GM23248 (cell line): ENCODE results near the gene ZNF213. TPM values are rescaled to one million over a fixed set of nuclear protein-coding genes. Genes with fewer than 3 reads are reported as not detected.

Source experiments
- DNase-seq: peaks from one replicate; pipeline ENCODE4 v3.0.0-alpha.2; 2015
- H2AFZ ChIP-seq: fragments of 200-600 bp; sonication (generic); 2 replicates; pipeline ENCODE4 v1.6.1; 2016; ENCODE audit warnings: antibody characterized with exemption
- H3F3A ChIP-seq: fragments of 200-600 bp; sonication (generic); 2 replicates; pipeline ENCODE4 v1.6.1; 2016; ENCODE audit warnings: mild to moderate bottlenecking, antibody characterized with exemption, mixed run types; ENCODE audit not compliant: insufficient read depth
- H3K27ac ChIP-seq: fragments of 200-600 bp; sonication (generic); 2 replicates; pipeline ENCODE4 v1.5.1; 2016; ENCODE audit warnings: mild to moderate bottlenecking
- H3K27me3 ChIP-seq: fragments of 200-600 bp; sonication (generic); replicated peaks from 2 replicates; pipeline ENCODE4 v1.6.1; 2016; ENCODE audit warnings: mild to moderate bottlenecking; ENCODE audit not compliant: insufficient read depth
- H3K36me3 ChIP-seq: fragments of 200-600 bp; sonication (generic); 2 replicates; pipeline ENCODE4 v1.6.1; 2016; ENCODE audit warnings: low read depth, mild to moderate bottlenecking
- H3K4me1 ChIP-seq: fragments of 200-600 bp; sonication (generic); 2 replicates; pipeline ENCODE4 v1.6.1; 2016; ENCODE audit warnings: mild to moderate bottlenecking; ENCODE audit not compliant: insufficient read depth
- H3K4me2 ChIP-seq: fragments of 200-600 bp; sonication (generic); one replicate; pipeline ENCODE4 v1.6.1; 2016; ENCODE audit warnings: mild to moderate bottlenecking; ENCODE audit not compliant: unreplicated experiment
- H3K4me3 ChIP-seq: fragments of 200-600 bp; sonication (generic); 2 replicates; pipeline ENCODE4 v1.5.1; 2016; ENCODE audit warnings: mild to moderate bottlenecking
- H3K79me2 ChIP-seq: fragments of 200-600 bp; sonication (generic); 2 replicates; pipeline ENCODE4 v1.6.1; 2016; ENCODE audit warnings: mild to moderate bottlenecking; ENCODE audit not compliant: insufficient read depth
- H3K9ac ChIP-seq: fragments of 200-600 bp; sonication (generic); 2 replicates; pipeline ENCODE4 v1.6.1; 2016; ENCODE audit warnings: mild to moderate bottlenecking
- H3K9me2 ChIP-seq: fragments of 200-600 bp; sonication (generic); 2 replicates; pipeline ENCODE4 v1.6.1; 2016; ENCODE audit warnings: mixed run types, mild to moderate bottlenecking, moderate library complexity; ENCODE audit not compliant: insufficient read depth
- H3K9me3 ChIP-seq: fragments of 200-600 bp; sonication (generic); one replicate; pipeline ENCODE4 v1.6.1; 2017; ENCODE audit warnings: low read depth
- H4K20me1 ChIP-seq: fragments of 200-600 bp; sonication (generic); 2 replicates; pipeline ENCODE4 v1.6.0; 2016; ENCODE audit not compliant: insufficient read depth
- EZH2 ChIP-seq: fragments of 200-600 bp; sonication (generic); IDR thresholded peaks from 2 replicates; pipeline ENCODE4 v1.6.1; 2018; ENCODE audit warnings: antibody characterized with exemption, mild to moderate bottlenecking; ENCODE audit not compliant: insufficient read depth, poor library complexity, severe bottlenecking
- EZH2phosphoT487 ChIP-seq: fragments of 200-600 bp; sonication (generic); IDR thresholded peaks from 2 replicates; pipeline ENCODE4 v1.6.1; 2018; ENCODE audit warnings: antibody characterized with exemption, moderate library complexity, mild to moderate bottlenecking, low read depth; ENCODE audit not compliant: insufficient read depth
- WGBS, 2 experiments: methylation state at CpG; one replicate each; pipeline ENCODE4 v1.1.6; 2015 to 2017; ENCODE audit warnings: low lambda C conversion rate in 2 of 2, low coverage in 1 of 2; ENCODE audit errors: missing lambda C conversion rate in 2 of 2; 5-methylcytosine and 5-hydroxymethylcytosine counted together
- in situ Hi-C: fragments of 300-500 bp; cut with MboI; formaldehyde crosslinking; loops from 2 replicates; pipeline ENCODE4 v1.15.0; 2020
- polyA plus RNA-seq: library from polyadenylated mRNA; unstranded; fragments of >200 nt; fragmentation: Nextera tagmentation; extraction: Ambion mirVana; gene quantifications from 2 replicates; pipeline ENCODE4 v1.2.1, GENCODE V29; 2016
- total RNA-seq: library from RNA; depleted of rRNA; stranded (reverse); fragments of >200 nt; shearing (Covaris generic); gene quantifications from 2 replicates; pipeline ENCODE4 v1.2.3, GENCODE V29; 2014

The ZNF213 gene
- total and polyA plus RNA-seq, 2 experiments from 2014 or later = 5.3 to 7.3 TPM

DNA sequence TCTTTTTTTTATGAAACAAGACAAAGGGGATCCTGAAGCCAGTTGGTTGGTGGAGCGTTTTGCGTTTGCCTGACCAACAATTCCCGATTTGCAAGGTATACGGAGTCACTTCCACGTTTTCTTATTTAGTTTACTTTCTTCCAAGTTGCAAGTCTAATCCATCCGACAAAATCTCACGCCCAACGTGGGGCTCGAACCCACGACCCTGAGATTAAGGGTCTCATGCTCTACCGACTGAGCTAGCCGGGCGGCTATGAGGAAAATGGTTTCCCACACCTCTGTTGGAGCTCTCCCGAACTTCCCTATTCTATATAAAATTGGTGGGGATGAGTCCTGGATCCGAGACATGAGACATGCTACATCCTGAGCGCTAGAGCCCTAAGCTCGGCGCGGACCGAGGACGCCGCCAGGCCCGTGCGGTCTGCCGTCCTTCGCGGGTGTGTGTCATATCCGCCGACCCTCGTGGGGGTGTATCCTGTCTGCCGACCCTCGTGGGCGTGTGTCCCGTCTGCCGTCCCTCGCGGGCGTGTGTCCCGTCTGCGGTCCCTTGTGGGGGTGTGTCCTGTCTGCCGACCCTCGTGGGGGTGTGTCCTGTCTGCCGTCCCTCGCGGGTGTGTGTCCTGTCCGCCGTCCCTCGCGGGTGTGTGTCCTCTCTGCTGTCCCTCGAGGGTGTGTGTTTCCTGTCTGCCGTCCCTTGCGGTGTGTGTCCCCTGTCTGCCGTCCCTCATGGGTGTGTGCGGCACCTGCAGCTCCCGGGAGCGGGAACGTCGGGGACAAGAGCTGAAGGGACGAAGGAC is 22.6 kb downstream of the ZNF213 start:
- in situ Hi-C loops = no loop called here
- peak overlapping the region; percentile 94 for H3K9ac ChIP-seq
- DNase-seq = peak; percentile 89

DNA sequence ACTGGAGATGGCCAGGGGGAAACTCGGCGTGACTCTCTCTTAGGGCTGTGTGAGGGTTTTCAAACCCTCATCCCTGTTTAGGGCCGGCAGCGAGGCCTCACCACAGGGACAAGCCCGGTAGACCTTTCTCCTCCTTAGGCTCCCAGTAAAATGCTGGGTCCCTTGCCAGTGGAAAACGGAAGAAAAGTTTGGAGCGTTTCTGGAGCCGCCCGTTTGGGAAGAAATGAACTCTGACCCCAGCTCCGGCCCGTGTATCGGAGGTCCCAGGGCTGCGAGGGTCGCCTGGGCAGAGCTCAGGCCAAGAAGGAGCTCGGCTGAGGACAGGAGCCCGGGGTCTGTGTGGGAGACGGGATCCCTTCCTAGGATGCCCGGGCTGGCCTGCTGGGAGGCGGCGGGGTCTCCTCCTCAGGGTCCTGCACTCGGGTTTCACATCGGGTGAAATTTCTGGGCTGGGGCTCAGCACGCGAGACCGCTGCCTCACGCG is 23.2 kb downstream of the ZNF213 start:
- TF ChIP-seq EZH2phosphoT487 (no peak), EZH2 (no peak)
- no peaks in the 10 kb centered on the region for H3K79me2 ChIP-seq
- H3K9me3 ChIP-seq = no peaks in the 10 kb centered on the region
- in situ Hi-C loops = no loop called here
- peak overlapping the region; percentile 96 for H2AFZ ChIP-seq
- H3K4me3 ChIP-seq = peak overlapping the region; percentile 87
- peak overlapping the region; percentile 6 for H3K27ac ChIP-seq
- no peaks in the 10 kb centered on the region for H3K4me1 ChIP-seq
- peak; percentile 60 for DNase-seq
- no peaks in the 10 kb centered on the region for H3K36me3 ChIP-seq
- peak overlapping the region; percentile 74 for H3K4me2 ChIP-seq
- no peaks in the 10 kb centered on the region for H3K27me3 ChIP-seq
- 0 to 1% methylated on average over 24 to 27 of the region's 27 CpGs for WGBS, 2 experiments
- peak overlapping the region; percentile 94 for H3K9ac ChIP-seq
- H4K20me1 ChIP-seq = no peaks in the 10 kb centered on the region
- H3K9me2 ChIP-seq = no peaks in the 10 kb centered on the region
- peaks cover 36% of the 10 kb centered on the region for H3F3A ChIP-seq

More for the DNA sequence above, 22.6 kb downstream of the ZNF213 start:
- H3K36me3 ChIP-seq = no peaks in the 10 kb centered on the region
- H3K9me2 ChIP-seq = no peaks in the 10 kb centered on the region
- TF ChIP-seq EZH2 (no peak), EZH2phosphoT487 (no peak)
- peaks cover 43% of the 10 kb centered on the region for H3F3A ChIP-seq
- H3K4me3 ChIP-seq = peak overlapping the region; percentile 87
- no peaks in the 10 kb centered on the region for H3K79me2 ChIP-seq
- H3K27ac ChIP-seq = peak overlapping the region; percentile 15; the same call in 1 of the 2 replicates
- H3K9me3 ChIP-seq = no peaks in the 10 kb centered on the region
- WGBS, 2 experiments = 1 to 2% methylated on average over 55 to 59 of the region's 59 CpGs
- peak overlapping the region; percentile 74 for H3K4me2 ChIP-seq
- H4K20me1 ChIP-seq = no peaks in the 10 kb centered on the region
- H2AFZ ChIP-seq = peak overlapping the region; percentile 96
- H3K4me1 ChIP-seq = no peaks in the 10 kb centered on the region
- H3K27me3 ChIP-seq = no peaks in the 10 kb centered on the region

DNA sequence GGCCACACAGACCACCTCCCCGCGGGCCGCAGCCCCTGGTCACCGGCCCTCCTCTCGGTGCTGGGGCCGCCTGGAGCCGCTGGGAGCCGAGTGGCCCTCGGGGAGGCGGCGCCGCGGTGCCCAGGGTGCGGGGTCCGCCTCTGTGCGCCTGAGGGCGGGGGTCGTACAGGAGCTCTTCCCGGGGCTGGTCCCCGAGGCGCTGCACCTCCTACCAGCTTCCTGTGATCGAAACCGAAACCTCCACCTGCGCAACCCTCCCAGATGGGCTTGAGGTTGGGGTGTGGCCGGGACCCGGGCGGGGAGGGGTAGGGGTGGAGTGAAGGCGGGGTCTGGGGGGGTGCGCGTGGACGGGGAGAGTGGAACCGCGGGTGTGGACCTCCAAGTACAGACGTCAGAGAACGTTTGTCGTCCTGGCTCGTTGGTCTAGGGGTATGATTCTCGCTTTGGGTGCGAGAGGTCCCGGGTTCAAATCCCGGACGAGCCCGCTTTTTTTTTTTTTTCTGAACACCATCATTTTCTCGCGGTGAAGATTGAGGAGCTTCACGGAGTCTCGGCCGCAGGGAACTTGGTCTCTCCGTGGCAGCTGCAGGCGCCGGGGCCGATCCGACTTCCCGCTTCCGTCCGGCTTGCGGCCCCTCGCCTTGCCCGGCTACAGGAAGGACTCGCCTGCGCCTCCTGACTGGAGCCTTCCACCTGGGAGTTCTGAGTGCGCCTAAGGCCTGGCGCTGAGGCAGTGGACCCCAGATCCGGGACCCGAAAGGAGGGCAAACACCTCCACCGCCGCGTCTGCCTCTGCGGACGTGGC is 23.9 kb downstream of the ZNF213 start:
- Histone ChIP-seq H3K4me1 (no peaks in the 10 kb centered on the region), H3F3A (peaks cover 30% of the 10 kb centered on the region), H3K9me2 (no peaks in the 10 kb centered on the region), H3K27me3 (no peaks in the 10 kb centered on the region), H3K4me3 (peak overlapping the region; percentile 87), H3K36me3 (no peaks in the 10 kb centered on the region), H2AFZ (peak overlapping the region; percentile 96), H4K20me1 (no peaks in the 10 kb centered on the region), H3K79me2 (no peaks in the 10 kb centered on the region), H3K9ac (peak overlapping the region; percentile 94), H3K9me3 (no peaks in the 10 kb centered on the region), H3K4me2 (peak overlapping the region; percentile 85), H3K27ac (peak overlapping the region; percentile 90)
- DNase-seq = peak; percentile 90
- in situ Hi-C loops = no loop called here
- TF ChIP-seq EZH2phosphoT487 (no peak), EZH2 (no peak)
- 2% methylated on average over 60 to 70 of the region's 70 CpGs for WGBS, 2 experiments

DNA sequence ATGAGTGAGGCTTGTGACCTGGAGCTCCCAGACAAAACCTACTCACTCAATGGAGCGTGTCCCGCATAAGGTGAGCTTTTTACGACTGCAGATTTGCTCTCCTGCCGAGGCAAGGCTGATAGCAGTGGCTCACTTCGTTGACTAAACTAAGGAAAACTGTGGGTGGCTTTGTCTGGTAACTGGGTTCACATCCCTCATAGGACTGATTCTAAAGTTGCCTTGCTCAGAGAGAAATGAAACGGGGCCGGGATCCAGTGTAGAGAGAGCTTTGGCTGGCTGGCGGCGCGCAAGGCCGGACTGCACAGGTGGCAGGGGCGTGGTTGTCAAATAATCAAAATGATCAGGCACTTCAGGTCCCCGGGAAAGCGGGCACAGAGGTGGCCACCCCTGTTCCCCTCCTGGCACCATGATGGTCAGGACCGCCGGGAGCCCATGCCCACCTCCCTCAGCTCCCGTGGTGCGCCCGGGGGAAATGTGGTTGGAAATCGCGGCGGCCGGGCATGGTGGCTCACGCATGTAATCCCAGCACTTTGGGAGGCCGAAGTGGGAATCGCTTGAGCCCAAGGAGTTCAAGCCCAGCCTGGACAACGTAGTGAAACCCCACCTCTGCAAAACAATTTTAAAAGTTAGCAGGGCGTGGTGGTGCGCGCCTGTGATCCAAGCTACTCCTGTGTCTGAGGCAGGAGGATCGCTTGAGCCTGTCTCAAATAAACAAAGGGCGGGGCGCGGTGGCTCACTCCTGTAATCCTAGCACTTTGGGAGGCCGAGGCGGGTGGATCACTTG is 26.6 kb downstream of the ZNF213 start:
- Histone ChIP-seq H2AFZ (no peak overlapping the region), H3K9me2 (no peaks in the 10 kb centered on the region), H3K9me3 (no peaks in the 10 kb centered on the region), H3K27ac (no peak overlapping the region), H3K79me2 (no peaks in the 10 kb centered on the region), H3K4me1 (no peaks in the 10 kb centered on the region), H3K9ac (no peak overlapping the region), H3K4me2 (no peak overlapping the region), H3K36me3 (no peaks in the 10 kb centered on the region), H4K20me1 (no peaks in the 10 kb centered on the region), H3K27me3 (no peaks in the 10 kb centered on the region), H3F3A (peaks cover 11% of the 10 kb centered on the region), H3K4me3 (no peak overlapping the region)
- in situ Hi-C loops = no loop called here
- TF ChIP-seq EZH2phosphoT487 (no peak), EZH2 (no peak)
- 80 to 82% methylated on average over 35 to 36 of the region's 36 CpGs for WGBS, 2 experiments
- no peak for DNase-seq
